ENCODE results near the gene IRF7. TPM values are rescaled to one million over a fixed set of nuclear protein-coding genes. Genes with fewer than 3 reads are reported as not detected.
"Not testable (repeated sequence)": the region's sequence is repeated elsewhere in the genome, so short reads cannot be mapped to it uniquely, and the experiment has no call there.

Gene IRF7
- total RNA-seq, 1 donor from 2014 or later: 10.3 TPM

GRCh38 chr11:653837-654236 is 38.1 kb upstream of the IRF7 start:
- H3K36me3 ChIP-seq: peaks cover 49% of the 10 kb centered on the region
- no peak overlapping the region for H3K27ac ChIP-seq (replicated peaks)
- no peaks in the 10 kb centered on the region for H3K9me3 ChIP-seq (replicated peaks)
- H3K4me1 ChIP-seq: no peaks in the 10 kb centered on the region
- intact Hi-C loops (cut with micrococcal nuclease): no loop called here
- no peak overlapping the region for H3K4me3 ChIP-seq
- H3K27me3 ChIP-seq (ENCODE audit: low read depth): no peaks in the 10 kb centered on the region
- no peak for TF ChIP-seq CTCF (IDR thresholded peaks at IDR 0.05; ENCODE audit: borderline replicate concordance)
- DNase-seq: no peak

DNA sequence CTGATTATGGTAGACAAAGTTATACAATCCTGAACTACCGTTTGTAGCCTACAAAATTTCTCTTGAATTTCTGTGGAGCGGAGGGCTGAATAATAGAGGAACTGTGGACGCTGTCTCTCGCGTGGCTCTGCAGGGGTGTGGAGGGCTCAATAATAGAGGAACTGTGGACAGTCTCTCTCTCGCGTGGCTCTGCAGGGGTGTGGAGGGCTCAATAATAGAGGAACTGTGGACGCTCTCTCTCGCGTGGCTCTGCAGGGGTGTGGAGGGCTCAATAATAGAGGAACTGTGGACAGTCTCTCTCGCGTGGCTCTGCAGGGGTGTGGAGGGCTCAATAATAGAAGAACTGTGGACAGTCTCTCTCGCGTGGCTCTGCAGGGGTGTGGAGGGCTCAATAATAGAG is 37.4 kb upstream of the IRF7 start:
- H3K9me3 ChIP-seq (replicated peaks); H3K4me3 ChIP-seq; DNase-seq; intact Hi-C loops (cut with micrococcal nuclease); H3K27ac ChIP-seq (replicated peaks); H3K27me3 ChIP-seq (ENCODE audit: low read depth); H3K4me1 ChIP-seq: not testable (repeated sequence)
- H3K36me3 ChIP-seq: peaks cover 47% of the 10 kb centered on the region

GRCh38 chr11:650482-650881 is 34.7 kb upstream of the IRF7 start:
- Histone ChIP-seq H3K27ac (replicated peaks) (no peak overlapping the region), H3K4me3 (no peak overlapping the region), H3K4me1 (no peaks in the 10 kb centered on the region), H3K9me3 (replicated peaks) (no peaks in the 10 kb centered on the region), H3K27me3 (ENCODE audit: low read depth) (no peaks in the 10 kb centered on the region), H3K36me3 (peaks cover 49% of the 10 kb centered on the region)
- no peak for DNase-seq
- intact Hi-C loops (cut with micrococcal nuclease): no loop called here
- TF ChIP-seq CTCF (IDR thresholded peaks at IDR 0.05; ENCODE audit: borderline replicate concordance): no peak

GRCh38 chr11:647672-648158 is 32.0 kb upstream of the IRF7 start:
- DNase-seq; H3K9me3 ChIP-seq (replicated peaks); H3K4me3 ChIP-seq; H3K27ac ChIP-seq (replicated peaks); intact Hi-C loops (cut with micrococcal nuclease); H3K27me3 ChIP-seq (ENCODE audit: low read depth); H3K4me1 ChIP-seq: not testable (repeated sequence)
- H3K36me3 ChIP-seq: peaks cover 54% of the 10 kb centered on the region

DNA sequence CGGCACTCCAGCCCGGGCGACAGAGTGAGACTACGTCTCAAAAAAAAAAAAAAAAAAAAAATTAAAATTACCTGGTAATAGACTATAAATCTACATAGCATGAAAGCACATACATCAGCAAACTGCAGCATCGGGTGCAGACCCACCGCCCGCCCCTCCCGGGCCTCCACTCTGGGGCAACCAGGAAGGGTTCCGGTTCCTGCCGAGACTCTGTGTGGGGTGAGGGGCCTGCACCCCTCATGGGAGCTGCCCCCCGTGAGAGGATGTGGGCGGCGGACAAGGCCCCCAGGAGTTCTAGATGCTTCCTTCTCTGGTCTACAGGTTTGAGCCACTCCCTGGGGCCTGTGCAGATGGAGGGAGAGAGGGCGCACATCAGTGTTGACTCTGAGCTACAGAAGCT is 30.5 kb upstream of the IRF7 start:
- intact Hi-C loops (cut with micrococcal nuclease): no loop called here
- no peak for TF ChIP-seq CTCF (IDR thresholded peaks at IDR 0.05; ENCODE audit: borderline replicate concordance)
- Histone ChIP-seq H3K4me1 (no peaks in the 10 kb centered on the region), H3K4me3 (no peak overlapping the region), H3K27ac (replicated peaks) (no peak overlapping the region), H3K27me3 (ENCODE audit: low read depth) (no peaks in the 10 kb centered on the region), H3K9me3 (replicated peaks) (no peaks in the 10 kb centered on the region), H3K36me3 (peaks cover 46% of the 10 kb centered on the region)
- DNase-seq: no peak

DNA sequence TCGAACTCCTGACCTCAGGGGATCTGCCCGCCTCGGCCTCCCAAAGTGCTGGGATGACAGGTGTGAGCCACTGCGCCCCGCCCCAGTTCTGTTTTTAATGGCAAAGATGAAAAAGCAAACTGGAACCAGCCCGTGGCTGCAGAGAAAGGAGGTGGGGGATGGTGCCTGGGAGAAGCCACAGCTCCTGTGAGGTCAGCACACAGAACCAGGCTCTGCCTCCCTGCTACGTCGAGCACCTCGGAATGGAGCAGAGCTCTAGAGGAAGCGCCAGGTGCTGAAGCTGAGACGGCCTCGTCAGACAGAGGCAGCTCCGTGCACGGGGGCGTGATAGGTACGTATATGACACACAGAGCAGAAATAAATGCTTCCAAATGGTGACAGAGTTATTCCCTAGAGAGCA is 29.8 kb upstream of the IRF7 start:
- Histone ChIP-seq H3K27ac (replicated peaks) (no peak overlapping the region), H3K36me3 (peaks cover 39% of the 10 kb centered on the region), H3K9me3 (replicated peaks) (no peaks in the 10 kb centered on the region), H3K4me3 (no peak overlapping the region), H3K27me3 (ENCODE audit: low read depth) (no peaks in the 10 kb centered on the region), H3K4me1 (peaks cover under 1% of the 10 kb centered on the region)
- no peak for TF ChIP-seq CTCF (IDR thresholded peaks at IDR 0.05; ENCODE audit: borderline replicate concordance)
- DNase-seq: no peak
- intact Hi-C loops (cut with micrococcal nuclease): no loop called here
